NCI-H345 treated with DMSO at 0.1 percent for 48 hours (cell line): ENCODE results near the gene STXBP6.

Experiments
- DNase-seq: peaks from one replicate; lab custom pipeline; 2025; ENCODE audit not compliant: unreplicated experiment; lab: John Stamatoyannopoulos, UW

STXBP6 gene

DNA sequence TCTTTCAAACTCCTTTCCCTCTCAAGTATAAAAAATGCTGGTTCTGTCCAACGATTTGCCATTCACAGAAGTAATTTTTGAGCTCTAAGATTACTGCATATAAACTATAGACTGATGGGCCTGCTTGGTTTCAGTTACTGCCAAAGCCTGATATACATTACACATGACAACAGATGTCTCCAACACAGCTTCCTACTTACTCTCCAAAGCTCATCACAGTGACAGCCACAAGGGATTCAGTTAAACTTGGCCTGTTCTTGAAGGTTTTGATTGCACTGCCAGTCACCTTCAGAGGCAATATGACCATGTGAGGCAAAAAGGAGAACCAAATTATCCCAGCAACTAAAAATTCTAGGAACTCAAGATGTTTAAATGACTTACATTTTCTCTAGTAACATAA, 30.1 kb downstream of the STXBP6 start:
- DNase-seq: no peak

DNA sequence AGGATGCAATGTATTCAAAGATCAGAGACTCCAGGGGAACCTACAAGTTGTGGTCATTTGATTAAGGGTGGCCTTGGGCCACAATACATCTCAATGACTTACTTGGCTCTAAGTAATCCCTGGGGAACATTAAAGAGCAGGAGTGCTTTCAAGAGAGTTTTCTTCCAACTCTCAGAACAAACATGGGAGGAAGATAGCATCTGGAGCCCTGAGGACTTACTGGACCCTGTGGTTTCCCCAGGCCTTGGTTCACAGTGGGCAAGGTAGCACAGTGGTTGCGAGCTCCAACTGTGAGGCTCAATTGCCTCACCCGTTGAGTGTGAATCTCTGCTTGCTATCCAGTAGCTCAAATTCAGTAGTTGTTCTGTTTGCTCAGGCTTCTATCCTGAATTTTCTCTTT, 32.4 kb downstream of the STXBP6 start:
- no peak for DNase-seq

DNA sequence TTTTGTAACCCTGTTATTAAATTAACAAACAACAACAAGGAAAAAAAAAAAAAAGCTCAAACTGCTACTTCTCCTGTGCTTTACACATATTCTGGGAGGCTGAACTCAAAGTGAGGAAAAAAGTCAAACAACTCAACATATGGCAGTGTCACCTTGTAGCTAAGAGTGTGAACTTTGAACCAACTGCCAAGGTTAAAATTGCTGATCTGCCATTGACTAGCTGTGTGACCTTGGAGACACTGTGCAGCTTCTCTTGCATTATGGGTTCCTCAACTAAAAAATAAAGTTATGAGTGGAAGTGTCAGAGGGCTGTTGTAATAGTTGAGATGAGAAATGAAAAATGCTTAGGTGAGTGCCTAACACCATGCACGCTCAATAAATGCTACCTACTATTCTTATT, 34.2 kb downstream of the STXBP6 start:
- DNase-seq: no peak

DNA sequence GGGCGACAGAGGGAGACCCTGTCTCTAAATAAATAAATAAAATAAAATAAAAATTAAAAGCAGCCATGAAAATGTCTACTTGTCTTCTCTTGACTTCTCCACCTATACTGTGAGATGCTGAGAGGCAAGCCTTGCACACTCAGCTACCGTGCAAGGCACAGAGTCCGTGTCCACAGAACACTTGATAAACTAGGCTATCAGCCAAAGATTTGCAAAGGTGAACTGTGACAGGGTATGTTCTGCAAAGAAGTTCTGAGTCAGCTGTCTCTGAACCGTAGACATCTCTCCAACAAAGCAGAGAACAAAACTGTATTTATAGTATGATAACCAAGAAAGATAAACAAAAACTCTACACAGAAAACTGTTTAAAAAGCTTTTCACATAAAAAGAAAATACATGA, 35.5 kb downstream of the STXBP6 start:
- DNase-seq: no peak

DNA sequence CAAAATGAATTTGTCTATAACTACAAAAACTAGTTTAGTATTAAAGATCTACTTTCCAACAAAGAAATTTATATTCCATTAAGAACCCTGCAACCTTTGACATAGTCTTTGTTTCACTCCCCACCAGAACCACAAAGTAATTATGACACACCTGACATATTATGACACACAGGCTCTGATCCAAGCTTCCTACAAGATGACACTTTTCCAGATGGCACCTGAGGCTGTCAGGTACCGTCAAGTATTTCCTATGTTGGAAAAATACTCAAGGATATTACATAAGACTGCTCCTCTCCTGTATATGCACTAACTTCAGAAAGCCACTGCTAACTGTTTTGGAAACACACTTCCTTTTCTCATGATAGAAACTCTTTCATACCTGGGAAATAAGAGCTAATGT, 38.9 kb downstream of the STXBP6 start:
- no peak for DNase-seq

DNA sequence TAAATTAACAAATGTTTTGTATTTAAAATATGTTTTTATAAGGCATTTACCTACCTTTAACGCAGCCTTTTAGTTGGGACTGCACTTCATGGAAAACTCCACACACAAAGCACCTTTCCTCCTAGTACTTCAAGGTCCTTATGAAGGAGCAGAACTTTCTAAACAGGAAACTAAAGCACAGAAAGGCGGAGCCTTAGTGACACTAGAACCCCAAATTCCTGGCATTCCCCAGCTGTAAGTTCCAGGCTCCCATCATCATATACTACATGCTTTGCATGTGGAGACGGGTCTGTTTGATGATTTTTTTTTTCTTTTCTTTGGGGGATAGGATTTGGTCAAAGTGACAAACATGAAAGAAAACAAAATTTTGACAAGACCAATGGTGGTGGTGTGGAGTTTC, 39.5 kb downstream of the STXBP6 start:
- no peak for DNase-seq

DNA sequence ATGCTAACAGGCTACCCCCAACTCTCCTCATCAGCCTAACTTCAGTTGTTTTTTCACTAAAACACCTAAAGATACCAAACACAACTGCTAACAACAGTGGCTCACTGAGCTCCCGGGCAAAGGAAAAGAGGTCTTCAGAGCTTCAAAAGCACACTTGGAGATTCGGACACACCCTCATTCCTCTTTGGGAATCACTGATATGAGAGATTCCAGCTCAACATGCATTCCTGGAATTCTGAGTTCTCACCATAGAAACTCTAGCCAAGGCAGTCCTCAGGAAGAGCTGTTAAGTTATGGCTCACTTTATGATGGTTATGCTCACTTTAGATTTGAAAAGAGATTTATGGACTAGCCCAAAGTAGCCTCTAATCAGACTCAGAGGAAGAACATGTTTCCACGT, 40.1 kb downstream of the STXBP6 start:
- no peak for DNase-seq

DNA sequence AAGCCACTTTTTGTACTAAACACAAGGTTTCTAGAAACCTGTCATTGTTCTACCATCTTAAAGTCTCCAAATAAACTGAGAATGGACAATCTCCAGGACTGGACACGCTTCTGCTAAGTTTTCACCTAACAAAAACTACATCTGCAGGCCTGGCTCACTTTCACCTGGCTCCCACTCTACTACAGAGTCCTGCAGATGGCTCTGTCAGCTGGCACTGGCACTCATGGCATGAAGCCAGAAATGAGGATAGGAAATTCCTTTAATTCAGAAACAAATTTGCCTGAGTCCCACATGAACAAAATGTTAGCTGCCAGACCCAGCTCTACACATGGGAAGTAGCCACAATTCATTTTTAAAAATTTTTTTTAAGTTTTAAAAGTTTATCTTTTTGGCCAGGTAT, 42.1 kb downstream of the STXBP6 start:
- no peak for DNase-seq

DNA sequence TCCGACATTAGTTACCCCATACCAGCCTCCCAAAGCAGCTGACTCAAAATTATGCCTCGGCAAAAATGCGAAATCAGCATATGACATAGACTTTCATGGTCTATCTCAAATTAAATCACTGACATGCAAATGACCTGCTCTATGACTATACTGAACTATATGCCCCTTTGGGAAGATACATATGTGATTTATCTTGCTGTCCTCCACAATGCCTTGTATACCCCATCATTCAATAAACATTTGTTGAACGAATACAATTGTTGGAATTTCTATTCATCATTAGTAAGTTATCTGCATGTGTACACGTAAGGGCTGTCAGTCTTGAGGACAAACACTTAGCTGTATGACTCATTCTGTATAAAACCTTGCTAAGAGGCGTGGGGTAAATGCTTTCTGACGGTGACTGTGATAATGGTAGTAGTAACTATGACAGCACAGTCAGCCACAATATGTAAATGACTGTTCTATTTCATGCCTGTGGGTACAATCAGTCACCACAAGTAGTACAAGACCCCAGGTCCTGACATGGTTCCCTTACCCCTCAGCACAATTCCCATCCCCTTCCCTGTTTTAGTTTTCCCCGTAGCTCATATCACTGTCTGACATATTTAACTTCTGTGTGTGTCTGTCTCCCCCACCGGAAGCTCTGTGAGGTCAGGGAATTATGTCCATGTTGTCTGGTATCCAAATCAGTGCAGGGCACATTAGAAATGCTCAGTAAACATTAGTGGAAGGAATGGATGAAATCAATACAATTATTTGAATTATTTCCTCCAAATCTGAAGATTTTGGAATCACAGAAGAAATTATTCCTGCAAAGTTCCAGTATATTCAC, 42.8 kb downstream of the STXBP6 start:
- peak; percentile 19 for DNase-seq

DNA sequence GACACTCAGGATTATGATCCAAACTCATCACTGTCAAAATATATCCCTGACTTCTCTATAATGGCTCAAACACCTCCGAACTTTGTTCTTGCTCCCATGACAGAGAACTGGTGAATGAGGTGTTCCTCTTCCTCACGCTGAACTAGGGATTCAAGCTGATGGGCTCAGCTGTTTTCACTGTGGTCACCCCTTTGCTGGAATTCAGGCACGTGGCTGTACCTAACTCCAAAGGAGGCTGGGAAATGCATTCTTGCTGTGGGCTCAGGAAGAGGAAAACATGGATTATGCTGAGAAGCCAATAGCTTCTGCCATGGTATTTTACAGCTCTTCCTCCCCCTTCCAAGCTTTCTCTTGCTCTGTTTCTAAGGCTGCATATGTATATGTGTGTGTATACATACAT, 43.9 kb downstream of the STXBP6 start:
- no peak for DNase-seq

DNA sequence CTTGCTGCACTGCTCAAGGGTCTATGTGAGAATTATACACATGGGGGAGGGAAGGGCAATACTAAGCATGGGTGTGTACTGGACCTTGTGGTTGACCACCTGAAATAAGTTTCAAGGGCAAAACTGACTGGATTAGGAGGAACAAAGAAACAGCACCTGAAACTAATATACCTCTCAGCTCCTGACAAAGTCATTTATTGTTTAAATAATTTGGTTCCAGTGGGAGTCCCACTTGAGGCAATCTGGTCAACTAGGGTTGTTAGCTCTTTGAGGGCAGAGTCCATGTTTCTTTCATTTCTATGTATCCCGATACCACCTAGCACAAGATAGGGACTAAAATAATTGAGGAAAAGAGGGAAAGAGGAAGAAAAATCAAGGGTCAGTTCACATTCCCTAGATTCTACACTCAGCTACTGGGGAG, 45.5 kb downstream of the STXBP6 start:
- no peak for DNase-seq

DNA sequence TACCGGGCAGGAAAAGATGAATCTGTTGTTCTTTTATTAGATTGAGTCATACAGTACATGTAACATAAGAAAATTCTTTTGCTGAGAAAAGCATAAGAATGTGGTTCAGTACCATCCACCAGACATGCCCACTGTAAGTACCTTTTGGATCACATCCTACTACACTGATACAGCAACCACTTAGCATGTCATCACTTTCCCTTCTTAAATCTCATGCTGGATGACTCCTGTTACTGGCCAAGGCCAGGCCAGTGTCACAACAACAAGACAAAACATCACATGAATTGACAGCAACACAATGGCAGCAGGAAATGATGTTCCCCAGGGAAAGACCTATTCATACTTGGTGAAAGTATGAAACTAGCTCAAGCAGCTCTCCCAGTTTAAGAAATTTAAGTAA, 46.4 kb downstream of the STXBP6 start:
- no peak for DNase-seq

DNA sequence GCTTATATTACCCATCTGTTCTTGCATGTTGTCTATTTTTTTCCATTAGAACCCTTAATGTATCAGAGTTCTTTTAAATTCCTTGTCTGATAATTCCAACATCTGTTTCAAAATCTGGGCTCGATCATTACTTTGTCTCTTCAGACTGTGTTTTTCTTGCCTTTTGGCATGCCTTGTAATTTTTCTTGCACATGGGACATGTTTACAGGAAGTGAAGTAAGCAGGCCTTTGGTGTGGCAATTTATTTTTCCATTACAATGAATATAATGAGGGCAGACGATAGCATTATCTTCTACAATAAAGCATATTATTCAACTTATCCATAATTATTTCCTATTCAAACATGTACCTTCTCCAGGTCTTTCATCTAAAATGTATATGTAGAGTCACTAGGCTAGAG, 48.3 kb downstream of the STXBP6 start:
- no peak for DNase-seq

DNA sequence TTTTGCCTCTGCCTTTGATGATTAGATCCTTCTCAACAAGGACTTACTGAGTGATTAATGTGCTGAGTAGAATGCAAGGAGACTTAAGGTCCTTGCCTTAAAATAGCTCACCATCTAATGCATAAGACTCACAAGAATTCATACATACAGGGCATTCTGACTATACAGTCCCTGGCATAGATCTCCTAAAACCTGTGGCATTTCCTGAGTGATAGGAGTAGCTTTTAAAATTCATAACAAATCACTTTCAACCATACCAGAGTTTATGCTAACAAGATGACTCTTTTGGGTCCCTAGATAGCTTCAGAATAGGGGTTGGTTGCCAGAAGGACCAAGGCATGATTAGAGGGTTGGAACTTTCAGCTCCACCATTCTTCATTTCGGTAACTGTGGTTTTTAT, 48.8 kb downstream of the STXBP6 start:
- DNase-seq: no peak

DNA sequence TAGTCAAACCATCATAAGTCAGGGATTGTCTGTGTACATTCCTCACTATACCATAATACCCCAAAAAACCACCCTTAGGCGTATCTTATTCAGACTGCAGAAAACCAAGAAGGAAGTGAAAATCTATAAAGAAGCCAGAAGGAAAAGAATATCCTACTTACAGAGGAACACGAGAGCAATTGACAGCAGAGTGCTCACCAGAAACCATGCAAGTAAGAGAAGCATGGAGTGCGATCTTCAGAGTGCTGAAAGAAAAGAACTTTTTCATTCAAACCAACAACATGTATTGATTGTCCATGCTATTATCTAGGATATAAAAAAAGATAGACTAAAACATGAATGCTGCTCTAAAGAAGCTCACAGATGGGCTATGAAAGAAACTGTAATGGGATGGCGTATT, 50.8 kb downstream of the STXBP6 start:
- no peak for DNase-seq

DNA sequence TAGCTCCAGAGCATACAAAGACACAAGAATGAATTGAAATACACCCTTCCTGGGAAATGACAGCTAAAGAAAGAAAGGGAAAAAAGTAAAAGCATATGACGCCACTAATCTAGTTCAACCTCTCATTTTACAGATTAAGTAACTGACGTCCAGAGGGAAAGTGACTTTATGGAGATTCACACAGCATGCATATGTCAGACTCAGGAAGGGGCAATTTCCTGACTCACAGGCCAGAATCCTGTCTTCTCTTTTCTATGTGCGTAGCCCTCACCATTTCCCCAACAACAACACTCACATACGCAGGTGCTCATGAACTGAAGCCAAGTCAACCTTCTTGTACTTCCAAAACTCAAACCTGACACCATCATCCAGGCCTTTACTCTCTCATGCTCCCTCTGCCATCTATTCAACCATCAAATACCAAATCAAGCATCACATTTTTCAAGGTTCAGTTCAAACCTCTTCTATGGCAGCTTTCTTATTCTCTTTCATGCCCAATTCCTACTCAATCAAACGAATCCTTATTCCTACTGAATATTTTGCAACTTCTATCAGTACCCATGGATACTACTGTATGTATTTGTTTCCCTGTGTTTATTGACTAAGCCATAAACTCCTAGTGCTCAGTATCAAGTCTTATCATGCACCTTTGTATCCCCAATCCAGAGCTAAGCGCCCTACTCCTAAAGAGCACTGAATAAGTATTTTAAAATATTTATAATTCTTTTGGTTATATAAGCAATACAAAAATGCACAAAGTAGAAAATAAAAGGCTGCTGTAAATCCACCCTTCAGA, 52.8 kb downstream of the STXBP6 start:
- no peak for DNase-seq

DNA sequence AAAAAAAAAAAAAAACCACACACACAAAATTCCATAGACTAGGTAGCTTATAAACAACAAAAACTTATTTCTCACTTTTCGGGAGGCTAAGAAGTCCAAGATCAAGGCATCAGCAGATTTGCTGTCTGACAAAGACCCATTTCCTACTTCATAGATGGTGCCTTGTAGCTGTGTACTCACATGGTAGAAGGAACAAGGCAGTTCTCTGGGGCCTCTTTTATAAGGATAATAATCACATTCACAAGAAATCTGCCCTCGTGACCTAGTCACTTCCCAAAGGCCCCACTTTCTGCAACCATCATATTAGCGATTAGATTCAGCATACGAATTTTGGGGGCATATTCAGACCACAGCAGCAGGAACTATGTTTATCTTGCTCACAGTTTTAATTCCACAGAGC, 54.9 kb downstream of the STXBP6 start:
- DNase-seq: no peak

DNA sequence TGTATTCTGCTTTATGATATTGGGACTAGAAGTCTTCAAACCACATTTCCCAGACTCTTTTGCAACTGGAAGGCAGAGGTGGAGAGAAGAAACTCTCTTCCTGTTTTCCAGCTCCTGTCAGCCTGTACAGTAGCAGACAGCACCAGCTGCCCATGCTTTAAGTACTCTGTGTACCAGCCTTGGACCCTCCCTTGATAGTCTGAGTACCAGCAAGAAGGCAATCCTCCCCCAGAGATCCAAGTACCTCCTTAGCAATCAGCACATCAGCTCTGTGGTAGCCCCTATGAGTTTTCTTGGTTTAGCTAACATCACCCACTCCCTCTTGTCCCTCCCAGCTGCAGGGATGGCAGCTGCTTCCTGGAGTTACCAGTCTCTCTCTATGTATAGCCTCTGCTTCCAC, 56.3 kb downstream of the STXBP6 start:
- no peak for DNase-seq

DNA sequence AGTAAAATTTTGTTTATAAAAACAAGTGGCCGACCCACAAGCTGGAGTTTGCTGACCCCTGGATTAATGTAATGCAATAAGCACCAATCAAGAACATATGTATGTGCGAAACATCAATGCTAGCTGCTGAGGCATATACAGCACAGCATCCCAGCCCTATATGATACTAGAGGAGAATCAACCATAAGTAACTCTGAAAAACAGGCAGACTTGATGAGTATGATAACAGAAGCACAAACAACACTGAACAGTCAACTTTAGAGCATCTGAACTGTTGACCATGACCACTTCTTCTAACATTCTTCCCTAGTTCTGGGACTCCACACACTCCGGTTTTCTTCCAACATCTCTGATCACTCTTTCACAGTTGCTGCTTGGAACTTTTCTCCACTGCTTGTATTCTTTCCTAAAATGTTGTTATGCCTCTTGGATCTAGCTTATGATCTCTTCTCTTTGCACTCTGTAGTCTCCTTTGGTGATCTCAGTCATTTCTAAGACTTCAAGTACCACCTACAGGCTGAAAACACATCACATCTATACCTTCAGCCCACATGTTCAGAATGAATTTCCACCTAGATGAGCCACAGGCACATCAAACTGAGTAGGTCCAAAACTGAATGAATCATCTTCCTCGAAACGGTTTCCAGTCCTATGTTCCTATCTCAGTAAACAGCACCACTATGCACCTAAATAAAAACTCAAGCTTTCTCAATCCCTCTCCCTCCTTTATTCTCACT, 57.2 kb downstream of the STXBP6 start:
- DNase-seq: no peak

DNA sequence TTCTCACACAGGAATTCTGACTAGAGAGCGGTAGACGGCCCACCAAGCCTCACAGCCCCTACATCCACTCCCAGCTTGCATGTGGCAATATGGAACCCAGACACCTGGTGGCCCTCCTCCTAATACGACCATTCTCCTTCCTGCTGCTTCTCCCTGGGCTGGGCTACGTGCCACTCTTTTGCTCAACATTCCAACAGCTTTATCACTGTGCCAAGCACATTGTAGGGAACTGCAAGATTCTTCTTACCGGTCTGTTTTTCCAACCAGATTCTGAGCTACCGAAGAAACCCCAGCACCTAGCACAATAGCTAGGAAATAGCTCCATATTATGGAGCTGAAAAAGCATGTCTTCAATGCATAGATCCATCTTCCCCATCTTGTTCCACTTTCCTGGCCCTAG, 58.1 kb downstream of the STXBP6 start:
- no peak for DNase-seq

DNA sequence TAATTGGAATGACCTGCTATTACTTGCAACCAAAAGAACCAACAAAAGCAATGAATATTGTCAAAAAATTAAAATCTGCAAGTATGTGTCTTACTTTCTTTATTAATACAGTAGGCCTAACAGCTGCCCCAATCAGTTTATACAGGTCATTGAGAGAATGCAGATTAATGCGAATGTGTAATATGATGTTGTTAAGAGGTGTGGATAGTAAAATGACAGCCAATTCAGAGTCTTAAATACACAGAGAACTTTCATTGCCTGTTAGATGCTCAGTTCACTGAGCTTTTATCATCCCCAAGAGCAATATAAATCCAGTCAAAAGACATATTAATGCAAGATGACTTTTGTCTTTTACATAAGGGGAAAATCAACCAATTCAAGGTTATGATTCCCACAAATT, 58.7 kb downstream of the STXBP6 start:
- DNase-seq: no peak

DNA sequence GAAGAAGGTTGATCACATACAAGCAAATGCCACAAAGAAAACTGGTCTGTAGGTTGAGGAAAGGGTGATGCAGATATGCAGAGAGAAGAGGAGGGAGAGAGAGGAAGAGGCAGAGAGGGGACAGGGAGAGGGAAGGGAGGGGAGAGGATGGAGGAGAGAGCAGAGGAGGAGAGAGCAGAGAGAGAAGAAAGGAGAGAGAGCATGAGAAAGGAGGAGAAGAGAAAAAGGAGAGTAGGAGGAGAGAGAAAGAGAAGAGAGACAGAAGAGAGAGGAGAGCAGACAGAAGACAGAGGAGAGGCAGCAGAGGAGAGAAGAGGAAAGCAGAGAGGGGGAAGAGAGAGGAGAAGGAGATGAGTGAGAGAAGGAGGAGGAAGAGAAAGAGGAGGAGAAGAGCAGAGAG, 59.2 kb downstream of the STXBP6 start:
- no peak for DNase-seq
